SW 1271 (cell line): ENCODE results near the gene RNASEH2B.

Experiments used
- DNase-seq, 2 experiments: peaks; one replicate each; lab custom pipeline; 2025; lab: John Stamatoyannopoulos, UW

The RNASEH2B gene

GRCh38 chr13:50995854-50996253, 86.3 kb downstream of the RNASEH2B start:
- no peak for DNase-seq

- DNase-seq: no peak
These were observed 88.7 kb downstream of the RNASEH2B start for GRCh38 chr13:50998326-50998725.

- no peak for DNase-seq
These were observed 90.0 kb downstream of the RNASEH2B start for GRCh38 chr13:50999641-51000040.

- DNase-seq: no peak
These were observed 90.5 kb downstream of the RNASEH2B start for GRCh38 chr13:51000061-51000460.

- DNase-seq: no peak
These were observed 91.1 kb downstream of the RNASEH2B start for GRCh38 chr13:51000571-51001260.

- DNase-seq: no peak
These were observed 91.7 kb downstream of the RNASEH2B start for GRCh38 chr13:51001335-51001734.

- DNase-seq: no peak
These were observed 93.1 kb downstream of the RNASEH2B start for GRCh38 chr13:51002736-51003135.

GRCh38 chr13:51003642-51004041, 94.1 kb downstream of the RNASEH2B start:
- DNase-seq: no peak

GRCh38 chr13:51004111-51004865, 94.7 kb downstream of the RNASEH2B start:
- no peak for DNase-seq

- DNase-seq: no peak
These were observed 95.4 kb downstream of the RNASEH2B start for GRCh38 chr13:51004918-51005460.

- no peak for DNase-seq
These were observed 96.0 kb downstream of the RNASEH2B start for GRCh38 chr13:51005566-51005965.
